ENCODE data around the gene SYT11. TPM values are rescaled to one million over a fixed set of nuclear protein-coding genes. Genes with fewer than 3 reads are reported as not detected.

The SYT11 gene
- total and polyA plus RNA-seq, 9 of the 15 experiments (the other 6 are each of a cell fraction or from before 2014, with no cell fraction given): 0.05 to 0.18 (median 0.11) TPM

DNA sequence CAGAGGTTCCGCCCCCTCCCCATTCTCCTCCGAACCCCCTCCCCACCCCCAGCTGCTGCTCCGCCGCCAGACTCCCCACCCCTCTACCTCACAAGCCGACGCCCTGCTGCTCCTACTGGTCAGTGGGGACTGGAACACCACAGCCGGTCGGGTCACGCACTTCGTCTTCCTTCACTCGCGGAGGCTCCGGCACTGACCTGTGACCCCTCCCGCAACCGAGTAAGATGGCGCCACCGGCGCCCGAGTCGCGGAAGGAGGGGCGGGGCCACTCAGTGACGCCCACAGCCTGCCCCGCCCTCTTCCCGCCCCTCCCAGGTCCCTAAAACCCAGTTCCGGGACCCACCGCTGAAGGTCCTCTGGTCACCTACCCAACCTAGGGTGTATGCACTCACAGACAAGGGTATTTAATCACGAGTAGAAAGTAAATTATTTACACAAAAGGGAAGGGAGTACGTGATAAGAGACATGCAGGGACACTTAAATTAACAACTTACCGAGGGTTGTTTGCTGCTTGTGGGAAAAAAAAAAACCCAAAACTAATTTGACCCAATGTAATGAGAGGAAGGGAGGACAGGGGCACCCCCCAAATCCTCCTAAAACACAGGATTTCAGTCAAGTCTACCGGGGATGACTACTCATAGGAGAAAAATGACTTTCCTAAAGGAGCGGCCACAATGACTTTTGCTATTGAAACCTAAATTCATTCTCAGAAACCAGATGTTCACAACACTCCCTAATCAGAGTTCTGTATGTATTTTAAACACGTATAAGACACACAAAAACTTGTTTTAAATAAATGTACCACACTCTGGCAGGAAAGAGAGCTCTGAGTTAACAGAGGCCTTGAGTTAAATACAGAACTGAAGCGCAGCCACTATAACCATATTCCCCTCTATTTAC lies 52.0 kb downstream of the SYT11 start, which contains the start of gene RIT1 (continued):
- TF ChIP-seq NUFIP1 (IDR thresholded peaks at IDR 0.05; ENCODE audit: partially characterized antibody) (no peak), ARID2 (IDR thresholded peaks at IDR 0.05) (no peak), ID3 (CRISPR knock-in tag; IDR thresholded peaks at IDR 0.05) (no peak), ID3 (tag; IDR thresholded peaks at IDR 0.05) (no peak), PHF21A (IDR thresholded peaks at IDR 0.05; ENCODE audit: borderline replicate concordance, low read depth) (no peak), TAF15 (IDR thresholded peaks at IDR 0.05; ENCODE audit: low read depth, low read length) (no peak), ETV6 (IDR thresholded peaks at IDR 0.05; ENCODE audit: borderline replicate concordance in 1 of 2, low read depth in 2 of 2, low read length in 1 of 2) (no peak), ETV6 (CRISPR knock-in tag; IDR thresholded peaks at IDR 0.05; ENCODE audit: borderline replicate concordance) (no peak), FOXA3 (CRISPR knock-in tag; conservative IDR thresholded peaks at IDR 0.05 in 1 of 2, IDR thresholded peaks at IDR 0.05 in 1 of 2) (no peak; a peak in 1 of 4 replicates), GTF3C2 (IDR thresholded peaks at IDR 0.05; ENCODE audit: borderline replicate concordance, extremely low read depth, insufficient read length) (no peak), SIX5 (IDR thresholded peaks at IDR 0.05; ENCODE audit: borderline replicate concordance in 1 of 2, insufficient read depth in 1 of 2, low read depth in 1 of 2, low read length in 2 of 2) (no peak), FUS (optimal IDR thresholded peaks at IDR 0.05; ENCODE audit: low read depth, low read length) (no peak), ARID1B (IDR thresholded peaks at IDR 0.05) (no peak), TGIF2 (CRISPR knock-in tag; IDR thresholded peaks at IDR 0.05) (no peak), NBN (IDR thresholded peaks at IDR 0.05; ENCODE audit: low read depth) (no peak), JUN (IDR thresholded peaks at IDR 0.05; ENCODE audit: borderline replicate concordance, low read depth, low read length) (no peak), JUN (CRISPR knock-in tag; IDR thresholded peaks at IDR 0.05; ENCODE audit: borderline replicate concordance) (no peak), XRCC4 (IDR thresholded peaks at IDR 0.05; ENCODE audit: extremely low read depth, insufficient read depth, insufficient read length) (no peak), RBFOX2 (IDR thresholded peaks at IDR 0.05; ENCODE audit: low read depth, low read length) (peak; percentile 88)
- TF ChIP-seq, protein P1, sequence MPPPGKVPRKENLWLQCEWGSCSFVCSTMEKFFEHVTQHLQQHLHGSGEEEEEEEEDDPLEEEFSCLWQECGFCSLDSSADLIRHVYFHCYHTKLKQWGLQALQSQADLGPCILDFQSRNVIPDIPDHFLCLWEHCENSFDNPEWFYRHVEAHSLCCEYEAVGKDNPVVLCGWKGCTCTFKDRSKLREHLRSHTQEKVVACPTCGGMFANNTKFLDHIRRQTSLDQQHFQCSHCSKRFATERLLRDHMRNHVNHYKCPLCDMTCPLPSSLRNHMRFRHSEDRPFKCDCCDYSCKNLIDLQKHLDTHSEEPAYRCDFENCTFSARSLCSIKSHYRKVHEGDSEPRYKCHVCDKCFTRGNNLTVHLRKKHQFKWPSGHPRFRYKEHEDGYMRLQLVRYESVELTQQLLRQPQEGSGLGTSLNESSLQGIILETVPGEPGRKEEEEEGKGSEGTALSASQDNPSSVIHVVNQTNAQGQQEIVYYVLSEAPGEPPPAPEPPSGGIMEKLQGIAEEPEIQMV (tag; conservative IDR thresholded peaks at IDR 0.05; ENCODE audit: low read depth): no peak
- TF ChIP-seq, protein P2, sequence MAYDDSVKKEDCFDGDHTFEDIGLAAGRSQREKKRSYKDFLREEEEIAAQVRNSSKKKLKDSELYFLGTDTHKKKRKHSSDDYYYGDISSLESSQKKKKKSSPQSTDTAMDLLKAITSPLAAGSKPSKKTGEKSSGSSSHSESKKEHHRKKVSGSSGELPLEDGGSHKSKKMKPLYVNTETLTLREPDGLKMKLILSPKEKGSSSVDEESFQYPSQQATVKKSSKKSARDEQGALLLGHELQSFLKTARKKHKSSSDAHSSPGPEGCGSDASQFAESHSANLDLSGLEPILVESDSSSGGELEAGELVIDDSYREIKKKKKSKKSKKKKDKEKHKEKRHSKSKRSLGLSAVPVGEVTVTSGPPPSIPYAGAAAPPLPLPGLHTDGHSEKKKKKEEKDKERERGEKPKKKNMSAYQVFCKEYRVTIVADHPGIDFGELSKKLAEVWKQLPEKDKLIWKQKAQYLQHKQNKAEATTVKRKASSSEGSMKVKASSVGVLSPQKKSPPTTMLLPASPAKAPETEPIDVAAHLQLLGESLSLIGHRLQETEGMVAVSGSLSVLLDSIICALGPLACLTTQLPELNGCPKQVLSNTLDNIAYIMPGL (CRISPR knock-in tag; IDR thresholded peaks at IDR 0.05): no peak
